ENCODE measurements around the gene SETBP1.

DNA sequence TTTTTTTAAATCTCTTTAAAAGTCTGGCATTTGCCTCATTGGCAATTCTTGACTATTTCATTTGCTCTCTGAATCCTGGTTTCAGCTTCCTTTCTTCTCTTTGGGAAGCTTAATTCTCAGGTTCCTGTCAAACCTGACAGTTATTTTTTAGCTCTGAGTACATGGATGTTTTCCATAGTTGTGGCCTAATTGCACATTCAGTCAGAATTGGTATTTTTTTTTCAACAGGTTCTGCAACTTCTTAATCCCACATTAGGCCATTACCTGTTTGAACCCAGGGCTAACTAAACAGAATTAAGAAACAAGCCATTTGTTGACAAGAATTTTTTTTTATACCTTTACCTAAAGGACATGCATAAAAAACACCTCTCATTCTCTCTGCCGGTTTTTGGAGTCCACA lies 338.8 kb downstream of the SETBP1 start:
- TF ChIP-seq, protein P1, sequence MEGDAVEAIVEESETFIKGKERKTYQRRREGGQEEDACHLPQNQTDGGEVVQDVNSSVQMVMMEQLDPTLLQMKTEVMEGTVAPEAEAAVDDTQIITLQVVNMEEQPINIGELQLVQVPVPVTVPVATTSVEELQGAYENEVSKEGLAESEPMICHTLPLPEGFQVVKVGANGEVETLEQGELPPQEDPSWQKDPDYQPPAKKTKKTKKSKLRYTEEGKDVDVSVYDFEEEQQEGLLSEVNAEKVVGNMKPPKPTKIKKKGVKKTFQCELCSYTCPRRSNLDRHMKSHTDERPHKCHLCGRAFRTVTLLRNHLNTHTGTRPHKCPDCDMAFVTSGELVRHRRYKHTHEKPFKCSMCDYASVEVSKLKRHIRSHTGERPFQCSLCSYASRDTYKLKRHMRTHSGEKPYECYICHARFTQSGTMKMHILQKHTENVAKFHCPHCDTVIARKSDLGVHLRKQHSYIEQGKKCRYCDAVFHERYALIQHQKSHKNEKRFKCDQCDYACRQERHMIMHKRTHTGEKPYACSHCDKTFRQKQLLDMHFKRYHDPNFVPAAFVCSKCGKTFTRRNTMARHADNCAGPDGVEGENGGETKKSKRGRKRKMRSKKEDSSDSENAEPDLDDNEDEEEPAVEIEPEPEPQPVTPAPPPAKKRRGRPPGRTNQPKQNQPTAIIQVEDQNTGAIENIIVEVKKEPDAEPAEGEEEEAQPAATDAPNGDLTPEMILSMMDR (IDR thresholded peaks at IDR 0.05; ENCODE audit: insufficient read depth, low read depth, low read length) = no peak
- no peak for TF ChIP-seq EZH2 (IDR thresholded peaks at IDR 0.05; ENCODE audit: insufficient read depth, low read length)

Measured in astrocyte (in vitro differentiated cells and primary cell).